Gastrocnemius medialis (tissue), 4 donors: ENCODE results near the gene CELF4.

Experiments used
- CTCF ChIP-seq, 5 experiments: fragments of 450-650 bp in 3 of 5; fragments of 200-600 bp in 2 of 5; sonication (generic) in 2 of 5; IDR thresholded peaks in 4 of 5; conservative IDR thresholded peaks in 1 of 5; 1 replicate in 4 of 5; 2 replicates in 1 of 5; pipeline ENCODE4 v1.5.1; 2016 to 2019; ENCODE audit warnings: antibody characterized with exemption in 5 of 5, mild to moderate bottlenecking in 3 of 5, moderate library complexity in 3 of 5
- POLR2A ChIP-seq, 2 donors: fragments of 450-650 bp; IDR thresholded peaks; one replicate each; pipeline ENCODE4 v1.6.1; 2017; ENCODE audit warnings: antibody characterized with exemption in 2 of 2, mild to moderate bottlenecking in 2 of 2, moderate library complexity in 2 of 2

- TF ChIP-seq CTCF (IDR thresholded peaks at IDR 0.05 in 4 of 5, conservative IDR thresholded peaks at IDR 0.05 in 1 of 5) (no peak), POLR2A (IDR thresholded peaks at IDR 0.05) (no peak)
These were observed 347.5 kb downstream of the CELF4 start for GRCh38 chr18:37218022-37218590.
